Measurements from ENCODE around the gene RPS27. TPM values are rescaled to one million over a fixed set of nuclear protein-coding genes. Genes with fewer than 3 reads are reported as not detected.
A peak's percentile ranks its signal among the peaks of the same experiment; 100 is the strongest.

RPS27 gene
- total RNA-seq, 4 donors from 2014 or later, result 990 to 4,016 (median 2,721) TPM

DNA sequence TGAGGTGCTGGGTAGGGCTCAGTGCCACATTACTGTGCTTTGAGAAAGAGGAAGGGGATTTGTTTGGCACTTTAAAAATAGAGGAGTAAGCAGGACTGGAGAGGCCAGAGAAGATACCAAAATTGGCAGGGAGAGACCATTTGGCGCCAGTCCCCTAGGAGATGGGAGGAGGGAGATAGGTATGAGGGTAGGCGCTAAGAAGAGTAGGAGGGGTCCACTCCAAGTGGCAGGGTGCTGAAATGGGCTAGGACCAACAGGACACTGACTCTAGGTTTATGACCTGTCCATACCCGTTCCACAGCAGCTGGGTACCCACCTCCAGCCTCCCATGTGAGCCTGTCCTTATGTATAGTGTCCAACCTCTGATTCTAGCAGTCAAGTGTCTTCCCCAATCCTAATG is 31.1 kb upstream of the RPS27 start:
- Histone ChIP-seq H3K27me3 (no peaks in the 10 kb centered on the region), H3K4me1 (peaks cover 0 to 84% (median 44%) of the 10 kb centered on the region in 3 donors), H3K9me3 (no peaks in the 10 kb centered on the region), H3K27ac (peak overlapping the region in 3 of 4 donors; percentile 85 to 96 (median 96)), H3K4me3 (peak overlapping the region in 1 of 2 donors; percentile 95), H3K36me3 (peaks cover 0 to 33% of the 10 kb centered on the region in 2 donors)
- 66 to 90% methylated on average over 2 to 3 of the region's 3 CpGs for WGBS, 2 donors (ENCODE audit: low coverage in 1 of 2)
- TF ChIP-seq POLR2A (IDR thresholded peaks at IDR 0.05) (no peak), EP300 (IDR thresholded peaks at IDR 0.05) (no peak), POLR2AphosphoS5 (IDR thresholded peaks at IDR 0.05) (no peak)
- TF ChIP-seq, protein P1, sequence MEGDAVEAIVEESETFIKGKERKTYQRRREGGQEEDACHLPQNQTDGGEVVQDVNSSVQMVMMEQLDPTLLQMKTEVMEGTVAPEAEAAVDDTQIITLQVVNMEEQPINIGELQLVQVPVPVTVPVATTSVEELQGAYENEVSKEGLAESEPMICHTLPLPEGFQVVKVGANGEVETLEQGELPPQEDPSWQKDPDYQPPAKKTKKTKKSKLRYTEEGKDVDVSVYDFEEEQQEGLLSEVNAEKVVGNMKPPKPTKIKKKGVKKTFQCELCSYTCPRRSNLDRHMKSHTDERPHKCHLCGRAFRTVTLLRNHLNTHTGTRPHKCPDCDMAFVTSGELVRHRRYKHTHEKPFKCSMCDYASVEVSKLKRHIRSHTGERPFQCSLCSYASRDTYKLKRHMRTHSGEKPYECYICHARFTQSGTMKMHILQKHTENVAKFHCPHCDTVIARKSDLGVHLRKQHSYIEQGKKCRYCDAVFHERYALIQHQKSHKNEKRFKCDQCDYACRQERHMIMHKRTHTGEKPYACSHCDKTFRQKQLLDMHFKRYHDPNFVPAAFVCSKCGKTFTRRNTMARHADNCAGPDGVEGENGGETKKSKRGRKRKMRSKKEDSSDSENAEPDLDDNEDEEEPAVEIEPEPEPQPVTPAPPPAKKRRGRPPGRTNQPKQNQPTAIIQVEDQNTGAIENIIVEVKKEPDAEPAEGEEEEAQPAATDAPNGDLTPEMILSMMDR (IDR thresholded peaks at IDR 0.05), result no peak
- ATAC-seq, result no peak

DNA sequence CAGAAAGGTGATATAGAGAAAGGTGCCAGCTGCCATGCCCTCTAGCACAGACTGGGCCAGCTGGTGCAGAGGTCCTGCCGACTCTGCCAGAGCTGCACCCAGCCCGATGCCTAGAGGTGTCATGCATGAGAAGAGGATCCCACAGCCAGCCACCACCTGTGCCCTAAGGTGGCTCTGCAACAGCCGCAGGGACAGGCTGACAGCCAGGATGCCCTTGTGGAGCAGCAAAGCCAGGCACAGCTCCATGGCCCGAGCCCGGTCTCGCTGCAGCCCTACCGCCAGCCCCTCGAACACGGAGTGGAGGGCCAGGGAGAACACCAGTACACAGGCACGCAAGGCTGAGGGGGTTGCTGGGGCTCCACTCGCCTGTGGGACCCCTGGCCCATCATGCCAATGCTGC is 30.4 kb upstream of the RPS27 start:
- Histone ChIP-seq H3K27me3 (no peaks in the 10 kb centered on the region), H3K4me1 (peaks cover 0 to 80% (median 47%) of the 10 kb centered on the region in 3 donors), H3K36me3 (peaks cover 0 to 26% of the 10 kb centered on the region in 2 donors), H3K27ac (peak overlapping the region in 3 of 4 donors; percentile 85 to 96 (median 96)), H3K9me3 (no peaks in the 10 kb centered on the region), H3K4me3 (no peak overlapping the region)
- no CpG with 5 or more reads among the region's 11 CpGs for WGBS, 2 donors (ENCODE audit: low coverage in 1 of 2)
- TF ChIP-seq POLR2A (IDR thresholded peaks at IDR 0.05) (no peak), POLR2AphosphoS5 (IDR thresholded peaks at IDR 0.05) (no peak), EP300 (IDR thresholded peaks at IDR 0.05) (no peak)
- TF ChIP-seq, protein P1 (IDR thresholded peaks at IDR 0.05), result no peak
- ATAC-seq, result no peak

DNA sequence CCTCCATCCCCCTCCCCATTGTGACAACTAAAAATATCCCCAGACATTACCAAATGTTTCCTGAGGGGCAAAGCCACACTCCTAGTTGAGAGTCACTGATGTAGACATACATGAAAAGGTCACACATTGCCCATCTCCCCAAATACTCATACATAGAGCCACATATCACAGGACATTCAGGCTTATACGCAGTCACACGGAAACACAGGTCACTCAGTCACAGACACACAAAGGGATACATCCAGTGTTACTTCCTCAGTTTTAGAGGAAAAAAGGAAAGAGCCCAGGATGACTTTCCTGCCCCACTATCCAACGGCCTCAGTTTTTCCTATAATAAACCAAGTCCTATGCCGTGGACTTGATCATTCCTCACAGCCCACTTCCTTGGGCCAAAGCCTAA is 29.1 kb upstream of the RPS27 start:
- no peak for TF ChIP-seq POLR2AphosphoS5 (IDR thresholded peaks at IDR 0.05)
- no peak for ATAC-seq
- no peaks in the 10 kb centered on the region for H3K9me3 ChIP-seq
- no peaks in the 10 kb centered on the region for H3K27me3 ChIP-seq
- peak overlapping the region in 3 of 4 donors; percentile 96 to 98 (median 97) for H3K27ac ChIP-seq
- peaks cover 0 to 26% of the 10 kb centered on the region in 2 donors for H3K36me3 ChIP-seq
- 50 to 85% methylated on average over 2 of the region's 4 CpGs for WGBS, 2 donors (ENCODE audit: low coverage in 1 of 2)
- peak overlapping the region in 1 of 2 donors; percentile 85 for H3K4me3 ChIP-seq
- peaks cover 0 to 77% (median 41%) of the 10 kb centered on the region in 3 donors for H3K4me1 ChIP-seq

DNA sequence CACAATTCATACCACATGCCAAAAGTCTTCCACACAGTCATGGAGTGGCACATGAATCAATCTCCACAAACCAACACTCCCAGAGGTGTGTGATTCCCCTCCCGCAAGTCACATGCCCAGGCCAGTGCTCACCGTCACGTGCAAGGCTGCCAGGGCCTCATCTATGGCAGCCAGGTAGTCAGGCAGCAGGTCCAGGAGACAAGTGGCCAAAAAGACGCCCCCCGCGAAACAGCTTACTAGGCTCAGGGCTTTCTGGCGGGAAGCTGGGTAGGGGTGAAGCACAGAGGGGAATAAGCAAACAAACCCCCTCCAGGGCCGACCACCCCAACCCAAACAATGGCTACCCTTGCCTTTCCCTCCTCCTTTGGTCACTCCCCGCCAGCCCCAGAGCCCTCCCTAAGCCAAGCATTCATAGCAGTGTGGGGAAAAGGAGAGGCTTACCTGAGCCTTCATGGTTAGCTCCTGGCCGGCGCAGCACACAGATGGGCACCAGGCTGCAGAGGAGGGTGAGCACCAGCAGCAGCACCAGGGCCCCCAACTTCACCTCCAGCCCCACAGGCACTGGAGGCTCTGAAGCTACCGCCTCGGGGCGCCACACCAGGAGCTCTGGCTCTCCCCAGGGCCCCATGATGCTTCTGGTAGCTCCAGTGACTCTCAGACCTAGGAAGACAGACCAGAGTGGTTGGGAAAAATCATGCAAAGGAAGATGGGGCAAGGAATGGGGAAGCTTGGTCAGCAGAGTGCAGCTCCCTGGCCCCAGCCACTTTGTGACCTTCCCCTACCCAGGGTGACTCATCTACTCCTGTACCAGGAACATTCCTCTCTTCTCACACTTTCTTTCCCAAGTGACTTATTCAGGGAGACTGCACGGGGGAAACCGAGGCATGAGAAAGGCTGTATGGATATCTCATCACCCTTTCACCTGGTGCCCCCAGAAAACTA is 28.2 kb upstream of the RPS27 start:
- WGBS, 2 donors (ENCODE audit: low coverage in 1 of 2), result 21 to 30% methylated on average over 2 to 5 of the region's 16 CpGs

More for the DNA sequence above, 28.2 kb upstream of the RPS27 start:
- H3K4me1 ChIP-seq, result peaks cover 0 to 74% (median 36%) of the 10 kb centered on the region in 3 donors
- H3K36me3 ChIP-seq, result peaks cover 0 to 26% of the 10 kb centered on the region in 2 donors
- no peaks in the 10 kb centered on the region for H3K9me3 ChIP-seq
- TF ChIP-seq EP300 (IDR thresholded peaks at IDR 0.05) (no peak), POLR2A (IDR thresholded peaks at IDR 0.05) (no peak), POLR2AphosphoS5 (IDR thresholded peaks at IDR 0.05) (no peak)
- TF ChIP-seq, protein P1 (IDR thresholded peaks at IDR 0.05), result no peak
- no peaks in the 10 kb centered on the region for H3K27me3 ChIP-seq
- H3K27ac ChIP-seq, result peak overlapping the region; percentile 82 to 98 (median 96)
- peak overlapping the region; percentile 79 to 85 for H3K4me3 ChIP-seq
- ATAC-seq, result no peak

All from gastroesophageal sphincter (tissue), 4 donors.